ENCODE measurements around the gene PARD3B.

PARD3B gene

GRCh38 chr2:205066081-205066480 lies 520.8 kb downstream of the PARD3B start:
- no peak for DNase-seq (ENCODE audit: low read depth)

- no peak for DNase-seq (ENCODE audit: low read depth)
Observed at GRCh38 chr2:205069928-205070327, 524.7 kb downstream of the PARD3B start.

- DNase-seq (ENCODE audit: low read depth), result no peak
Observed at GRCh38 chr2:205070889-205071288, 525.6 kb downstream of the PARD3B start.

GRCh38 chr2:205073433-205074020 lies 528.3 kb downstream of the PARD3B start:
- DNase-seq (ENCODE audit: low read depth), result no peak

GRCh38 chr2:205076405-205076804 lies 531.1 kb downstream of the PARD3B start:
- no peak for DNase-seq (ENCODE audit: low read depth)

GRCh38 chr2:205077159-205077558 lies 531.9 kb downstream of the PARD3B start:
- no peak for DNase-seq (ENCODE audit: low read depth)

- no peak for DNase-seq (ENCODE audit: low read depth)
Observed at GRCh38 chr2:205078762-205079161, 533.5 kb downstream of the PARD3B start.

GRCh38 chr2:205079173-205079572 lies 533.9 kb downstream of the PARD3B start:
- no peak for DNase-seq (ENCODE audit: low read depth)

GRCh38 chr2:205086662-205087061 lies 541.4 kb downstream of the PARD3B start:
- DNase-seq (ENCODE audit: low read depth), result no peak

GRCh38 chr2:205087862-205088261 lies 542.6 kb downstream of the PARD3B start:
- DNase-seq (ENCODE audit: low read depth), result no peak

GRCh38 chr2:205089958-205090357 lies 544.7 kb downstream of the PARD3B start:
- DNase-seq (ENCODE audit: low read depth), result no peak

- DNase-seq (ENCODE audit: low read depth), result no peak
Observed at GRCh38 chr2:205091411-205091810, 546.1 kb downstream of the PARD3B start.

GRCh38 chr2:205094031-205094430 lies 548.8 kb downstream of the PARD3B start:
- no peak for DNase-seq (ENCODE audit: low read depth)

GRCh38 chr2:205103699-205104098 lies 558.4 kb downstream of the PARD3B start:
- DNase-seq (ENCODE audit: low read depth), result no peak

GRCh38 chr2:205107810-205108209 lies 562.5 kb downstream of the PARD3B start:
- DNase-seq (ENCODE audit: low read depth), result no peak

GRCh38 chr2:205115511-205115910 lies 570.2 kb downstream of the PARD3B start:
- no peak for DNase-seq (ENCODE audit: low read depth)

- DNase-seq (ENCODE audit: low read depth), result no peak
Observed at GRCh38 chr2:205117125-205117524, 571.9 kb downstream of the PARD3B start.

- no peak for DNase-seq (ENCODE audit: low read depth)
Observed at GRCh38 chr2:205119136-205119535, 573.9 kb downstream of the PARD3B start.

GRCh38 chr2:205128726-205129125 lies 583.5 kb downstream of the PARD3B start:
- DNase-seq (ENCODE audit: low read depth), result no peak

GRCh38 chr2:205129531-205129930 lies 584.3 kb downstream of the PARD3B start:
- no peak for DNase-seq (ENCODE audit: low read depth)

GRCh38 chr2:205130111-205130829 lies 585.0 kb downstream of the PARD3B start:
- DNase-seq (ENCODE audit: low read depth), result no peak

- DNase-seq (ENCODE audit: low read depth), result no peak
Observed at GRCh38 chr2:205133544-205133943, 588.3 kb downstream of the PARD3B start.

GRCh38 chr2:205138735-205139134 lies 593.5 kb downstream of the PARD3B start:
- DNase-seq (ENCODE audit: low read depth), result no peak
